HepG2 (cell line): ENCODE measurements around the gene CHST3. TPM values are rescaled to one million over a fixed set of nuclear protein-coding genes. Genes with fewer than 3 reads are reported as not detected.
A peak's percentile ranks its signal among the peaks of the same experiment; 100 is the strongest.

ENCODE experiments used
- AHDC1 ChIP-seq: sonication (generic); formaldehyde crosslinking; IDR thresholded peaks from 2 replicates; pipeline ENCODE4 v1.5.1; 2020; ENCODE audit warnings: mild to moderate bottlenecking, missing genetic modification reagents, borderline replicate concordance
- ATF2 ChIP-seq: sonication (generic); formaldehyde crosslinking; IDR thresholded peaks from 2 replicates; pipeline ENCODE4 v1.4.0; 2020; ENCODE audit warnings: missing genetic modification reagents
- DR1 ChIP-seq: sonication (generic); formaldehyde crosslinking; IDR thresholded peaks from 2 replicates; pipeline ENCODE4 v1.8.0; 2021; ENCODE audit warnings: mild to moderate bottlenecking, missing genetic modification reagents, inconsistent platforms
- DRAP1 ChIP-seq: IDR thresholded peaks from 2 replicates; pipeline ENCODE4 v1.6.1; 2016; ENCODE audit warnings: missing genetic modification reagents, missing compliant biosample characterization
- HBP1 ChIP-seq: IDR thresholded peaks from 2 replicates; pipeline ENCODE4 v1.6.1; 2016; ENCODE audit warnings: low read depth, control low read depth
- HDAC1 ChIP-seq: sonication (generic); formaldehyde crosslinking; IDR thresholded peaks from 2 replicates; pipeline ENCODE4 v1.5.1; 2020; ENCODE audit warnings: mild to moderate bottlenecking, missing genetic modification reagents
- HHEX ChIP-seq: IDR thresholded peaks from 2 replicates; pipeline ENCODE4 v1.6.1; 2016; ENCODE audit warnings: control low read depth
- LCORL ChIP-seq, 2 experiments: fragments of 450-650 bp in 1 of 2; sonication (generic) in 1 of 2; formaldehyde crosslinking in 1 of 2; IDR thresholded peaks; 2 replicates each; pipeline versions ENCODE4 v1.5.0 to v1.6.1; 2017 to 2020; ENCODE audit warnings: antibody characterized with exemption in 1 of 2, missing genetic modification reagents in 1 of 2
- REPIN1 ChIP-seq: sonication (generic); formaldehyde crosslinking; IDR thresholded peaks from 2 replicates; pipeline ENCODE4 v1.8.0; 2022; ENCODE audit warnings: missing genetic modification reagents, low read depth, mild to moderate bottlenecking, borderline replicate concordance
- TEAD2 ChIP-seq: sonication (generic); formaldehyde crosslinking; IDR thresholded peaks from 2 replicates; pipeline ENCODE4 v1.9.0; 2021; ENCODE audit warnings: missing genetic modification reagents
- THAP11 ChIP-seq: IDR thresholded peaks from 2 replicates; pipeline ENCODE4 v1.6.1; 2016; ENCODE audit warnings: missing biosample characterization, missing genetic modification reagents
- ZBTB7A ChIP-seq: sonication (generic); formaldehyde crosslinking; IDR thresholded peaks from 2 replicates; pipeline ENCODE4 v1.8.0; 2022; ENCODE audit warnings: mild to moderate bottlenecking, missing genetic modification reagents
- ZFAT ChIP-seq: sonication (generic); formaldehyde crosslinking; conservative IDR thresholded peaks from 2 replicates; pipeline ENCODE4 v1.8.1; 2023; ENCODE audit warnings: missing genetic modification reagents, inconsistent platforms
- ZMYM2 ChIP-seq: sonication (generic); formaldehyde crosslinking; IDR thresholded peaks from 2 replicates; pipeline ENCODE4 v1.8.0; 2022; ENCODE audit warnings: mild to moderate bottlenecking, missing genetic modification reagents
- ZNF367 ChIP-seq: sonication (generic); formaldehyde crosslinking; IDR thresholded peaks from 2 replicates; pipeline ENCODE4 v1.4.0; 2020; ENCODE audit warnings: missing genetic modification reagents, borderline replicate concordance
- ZSCAN22 ChIP-seq: sonication (generic); formaldehyde crosslinking; IDR thresholded peaks from 2 replicates; pipeline ENCODE4 v1.4.0; 2020; ENCODE audit warnings: mild to moderate bottlenecking, missing genetic modification reagents
- polyA plus RNA-seq, 8 experiments: library from polyadenylated mRNA; depleted of rRNA in 3 of 8; stranded (reverse) in 7 of 8; unstranded in 1 of 8; fragments of >200 nt; fragmentation: Illumina TruSeq in 4 of 8; extraction: Trizol in 4 of 8; gene quantifications; 2 replicates each; pipeline versions ENCODE4 v1.2.1 to v1.2.3, GENCODE V29; 2011 to 2016; ENCODE audit warnings: low read depth in 4 of 8, missing spikeins in 1 of 8, mixed read lengths in 1 of 8; ENCODE audit not compliant: insufficient read depth in 1 of 8
- total RNA-seq, 5 experiments: library from RNA; depleted of rRNA; stranded (reverse); fragments of >200 nt; fragmentation: Illumina TruSeq; extraction: Trizol; gene quantifications; 2 replicates each; pipeline ENCODE4 v1.2.3, GENCODE V29; 2016; ENCODE audit warnings: low read depth in 1 of 5
- TF ChIP-seq, protein P1 (sequence below): IDR thresholded peaks from 2 replicates; pipeline ENCODE4 v1.6.1; 2016; ENCODE audit warnings: low read depth, borderline replicate concordance

CHST3 gene
- total and polyA plus RNA-seq, 2 of the 13 experiments (the other 11 are each of a cell fraction or from before 2014, with no cell fraction given) = 7.2 to 18.7 TPM

GRCh38 chr10:72038458-72039001 is 74.3 kb downstream of the CHST3 start (continued):
- TF ChIP-seq ZBTB7A (CRISPR knock-in tag) = no peak
- TF ChIP-seq THAP11 (CRISPR knock-in tag) = peak; percentile 59
- 0 out of 2 replicates have a peak, but pooled peaks have one; percentile 26 for TF ChIP-seq HBP1 (CRISPR knock-in tag)
- TF ChIP-seq REPIN1 (CRISPR knock-in tag) = peak; percentile 17; the same call in 1 of the 2 replicates
- no peak for TF ChIP-seq ZFAT (CRISPR knock-in tag)
- TF ChIP-seq HDAC1 = peak; percentile 53; the same call in 1 of the 2 replicates
- TF ChIP-seq, protein P1, sequence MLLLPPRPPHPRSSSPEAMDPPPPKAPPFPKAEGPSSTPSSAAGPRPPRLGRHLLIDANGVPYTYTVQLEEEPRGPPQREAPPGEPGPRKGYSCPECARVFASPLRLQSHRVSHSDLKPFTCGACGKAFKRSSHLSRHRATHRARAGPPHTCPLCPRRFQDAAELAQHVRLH = peak; percentile 34; the same call in 1 of the 2 replicates
- peak; percentile 19; the same call in 1 of the 2 replicates for TF ChIP-seq DRAP1 (CRISPR knock-in tag)
- TF ChIP-seq ZMYM2 (CRISPR knock-in tag) = peak; percentile 98
- TF ChIP-seq ATF2 (CRISPR knock-in tag) = 0 out of 2 replicates have a peak, but pooled peaks have one; percentile 38
- peak; percentile 64; the same call in 1 of the 2 replicates for TF ChIP-seq HHEX (CRISPR knock-in tag)
- TF ChIP-seq ZNF367 (CRISPR knock-in tag) = no peak
- no peak for TF ChIP-seq ZSCAN22 (CRISPR knock-in tag)
- TF ChIP-seq LCORL (IDR thresholded peaks at IDR 0.05) = no peak
- TF ChIP-seq LCORL (CRISPR knock-in tag; IDR thresholded peaks at IDR 0.05) = peak; percentile 76
- TF ChIP-seq DR1 (CRISPR knock-in tag) = no peak
- no peak for TF ChIP-seq TEAD2 (CRISPR knock-in tag)
- peak; percentile 40; the same call in 1 of the 2 replicates for TF ChIP-seq AHDC1 (CRISPR knock-in tag)
